ENCODE data around the gene TAF1A. TPM values are rescaled to one million over a fixed set of nuclear protein-coding genes. Genes with fewer than 3 reads are reported as not detected.
A peak's percentile ranks its signal among the peaks of the same experiment; 100 is the strongest.

Gene TAF1A
- total and polyA plus RNA-seq, 5 donors: 1.0 to 5.2 (median 3.3) TPM

GRCh38 chr1:222554177-222554576, 35.6 kb downstream of the TAF1A start:
- Histone ChIP-seq H3K4me3 (ENCODE audit: low read length) (no peak overlapping the region), H3K27me3 (ENCODE audit: control insufficient read depth, insufficient read depth) (no peaks in the 10 kb centered on the region), H3K9me3 (ENCODE audit: control insufficient read depth, low read length) (no peaks in the 10 kb centered on the region), H3K4me1 (ENCODE audit: control insufficient read depth, insufficient read depth, low read length) (no peaks in the 10 kb centered on the region), H3K27ac (ENCODE audit: low read length) (no peak overlapping the region)
- ATAC-seq (no peak), DNase-seq (no peak)
- intact Hi-C loops (cut with DNase I): no loop called here
- WGBS: 95% methylated on average over 5 of the region's 5 CpGs

GRCh38 chr1:222552882-222553281, 36.9 kb downstream of the TAF1A start:
- intact Hi-C loops (cut with DNase I): no loop called here
- ATAC-seq: peak; percentile 86 to 90

GRCh38 chr1:222547944-222548671, 41.6 kb downstream of the TAF1A start, which contains the start of gene HHIPL2:
Gene HHIPL2 (minus strand): TSS chr1:222548104. CDS start chr1:222548044, 60 bp downstream.
- DNase-seq: no peak
- WGBS: 50% methylated on average over 8 of the region's 8 CpGs
- intact Hi-C loops (cut with DNase I): no loop called here
- H3K27me3 ChIP-seq (ENCODE audit: control insufficient read depth, insufficient read depth): no peaks in the 10 kb centered on the region
- no peak within 1 kb of the TSS for H3K4me3 ChIP-seq (ENCODE audit: low read length)
- H3K9me3 ChIP-seq (ENCODE audit: control insufficient read depth, low read length): no peaks in the 10 kb centered on the region
- H3K27ac ChIP-seq (ENCODE audit: low read length): no peak within 1 kb of the TSS
- H3K4me1 ChIP-seq (ENCODE audit: control insufficient read depth, insufficient read depth, low read length): no peaks in the 10 kb centered on the region
- no peak for ATAC-seq

More at GRCh38 chr1:222552882-222553281, 36.9 kb downstream of the TAF1A start:
- 55% methylated on average over 5 of the region's 5 CpGs for WGBS
- no peak overlapping the region for H3K27ac ChIP-seq (ENCODE audit: low read length)
- H3K9me3 ChIP-seq (ENCODE audit: control insufficient read depth, low read length): no peaks in the 10 kb centered on the region
- no peak overlapping the region for H3K4me3 ChIP-seq (ENCODE audit: low read length)
- no peaks in the 10 kb centered on the region for H3K27me3 ChIP-seq (ENCODE audit: control insufficient read depth, insufficient read depth)
- H3K4me1 ChIP-seq (ENCODE audit: control insufficient read depth, insufficient read depth, low read length): no peaks in the 10 kb centered on the region
- DNase-seq: peak; percentile 67 to 73 (median 68)

- no peaks in the 10 kb centered on the region for H3K27me3 ChIP-seq (ENCODE audit: control insufficient read depth, insufficient read depth)
These were observed 42.5 kb downstream of the TAF1A start for GRCh38 chr1:222547260-222547614.

GRCh38 chr1:222546548-222547259, 43.0 kb downstream of the TAF1A start:
- Histone ChIP-seq H3K4me3 (ENCODE audit: low read length) (no peak overlapping the region), H3K27ac (ENCODE audit: low read length) (no peak overlapping the region), H3K27me3 (ENCODE audit: control insufficient read depth, insufficient read depth) (no peaks in the 10 kb centered on the region), H3K4me1 (ENCODE audit: control insufficient read depth, insufficient read depth, low read length) (no peaks in the 10 kb centered on the region), H3K9me3 (ENCODE audit: control insufficient read depth, low read length) (no peaks in the 10 kb centered on the region)
- ATAC-seq: peak; percentile 74 to 75
- 13% methylated on average over 7 of the region's 7 CpGs for WGBS
- peak in 1 of 3 donors; percentile 58 for DNase-seq
- intact Hi-C loops (cut with DNase I): no loop called here

More at GRCh38 chr1:222547260-222547614, 42.5 kb downstream of the TAF1A start:
- WGBS: 58% methylated on average over 8 of the region's 8 CpGs
- Histone ChIP-seq H3K9me3 (ENCODE audit: control insufficient read depth, low read length) (no peaks in the 10 kb centered on the region), H3K27ac (ENCODE audit: low read length) (no peak overlapping the region), H3K4me1 (ENCODE audit: control insufficient read depth, insufficient read depth, low read length) (no peaks in the 10 kb centered on the region), H3K4me3 (ENCODE audit: low read length) (no peak overlapping the region)
- DNase-seq (no peak), ATAC-seq (no peak)
- intact Hi-C loops (cut with DNase I): no loop called here

- WGBS: 60% methylated on average over 7 of the region's 7 CpGs
- Histone ChIP-seq H3K4me3 (ENCODE audit: low read length) (no peak overlapping the region), H3K4me1 (ENCODE audit: control insufficient read depth, insufficient read depth, low read length) (no peaks in the 10 kb centered on the region), H3K27me3 (ENCODE audit: control insufficient read depth, insufficient read depth) (no peaks in the 10 kb centered on the region), H3K27ac (ENCODE audit: low read length) (no peak overlapping the region), H3K9me3 (ENCODE audit: control insufficient read depth, low read length) (no peaks in the 10 kb centered on the region)
- DNase-seq: no peak
- intact Hi-C loops (cut with DNase I): no loop called here
- ATAC-seq: no peak
These were observed 43.6 kb downstream of the TAF1A start for GRCh38 chr1:222546091-222546490.

- H3K4me1 ChIP-seq (ENCODE audit: control insufficient read depth, insufficient read depth, low read length): no peaks in the 10 kb centered on the region
- 87% methylated on average over 21 of the region's 21 CpGs for WGBS
- H3K27me3 ChIP-seq (ENCODE audit: control insufficient read depth, insufficient read depth): no peaks in the 10 kb centered on the region
- intact Hi-C loops (cut with DNase I): no loop called here
- H3K4me3 ChIP-seq (ENCODE audit: low read length): no peak overlapping the region
- DNase-seq: no peak
- H3K27ac ChIP-seq (ENCODE audit: low read length): no peak overlapping the region
- H3K9me3 ChIP-seq (ENCODE audit: control insufficient read depth, low read length): no peaks in the 10 kb centered on the region
- no peak for ATAC-seq
These were observed 45.9 kb downstream of the TAF1A start for GRCh38 chr1:222543817-222544216.

GRCh38 chr1:222540598-222540995, 49.1 kb downstream of the TAF1A start:
- Histone ChIP-seq H3K4me3 (ENCODE audit: low read length) (no peak overlapping the region), H3K27ac (ENCODE audit: low read length) (no peak overlapping the region), H3K4me1 (ENCODE audit: control insufficient read depth, insufficient read depth, low read length) (no peaks in the 10 kb centered on the region), H3K27me3 (ENCODE audit: control insufficient read depth, insufficient read depth) (no peaks in the 10 kb centered on the region), H3K9me3 (ENCODE audit: control insufficient read depth, low read length) (no peaks in the 10 kb centered on the region)
- 30% methylated on average over 2 of the region's 2 CpGs for WGBS
- intact Hi-C loops (cut with DNase I): no loop called here
- DNase-seq (no peak), ATAC-seq (no peak)

- Histone ChIP-seq H3K4me1 (ENCODE audit: control insufficient read depth, insufficient read depth, low read length) (no peaks in the 10 kb centered on the region), H3K4me3 (ENCODE audit: low read length) (no peak overlapping the region), H3K9me3 (ENCODE audit: control insufficient read depth, low read length) (no peaks in the 10 kb centered on the region), H3K27me3 (ENCODE audit: control insufficient read depth, insufficient read depth) (no peaks in the 10 kb centered on the region), H3K27ac (ENCODE audit: low read length) (no peak overlapping the region)
- ATAC-seq (no peak), DNase-seq (no peak)
- intact Hi-C loops (cut with DNase I): no loop called here
- WGBS: 75% methylated on average over 16 of the region's 16 CpGs
These were observed 49.7 kb downstream of the TAF1A start for GRCh38 chr1:222539951-222540597.

- ATAC-seq: no peak
- intact Hi-C loops (cut with DNase I): no loop called here
- WGBS: 89% methylated on average over 5 of the region's 5 CpGs
- no peak overlapping the region for H3K4me3 ChIP-seq (ENCODE audit: low read length)
- DNase-seq: no peak
- no peaks in the 10 kb centered on the region for H3K4me1 ChIP-seq (ENCODE audit: control insufficient read depth, insufficient read depth, low read length)
- H3K27ac ChIP-seq (ENCODE audit: low read length): no peak overlapping the region
- H3K27me3 ChIP-seq (ENCODE audit: control insufficient read depth, insufficient read depth): no peaks in the 10 kb centered on the region
- H3K9me3 ChIP-seq (ENCODE audit: control insufficient read depth, low read length): no peaks in the 10 kb centered on the region
These were observed 54.3 kb downstream of the TAF1A start for GRCh38 chr1:222535455-222535854.

- Histone ChIP-seq H3K9me3 (ENCODE audit: control insufficient read depth, low read length) (no peaks in the 10 kb centered on the region), H3K4me3 (ENCODE audit: low read length) (no peak overlapping the region), H3K27me3 (ENCODE audit: control insufficient read depth, insufficient read depth) (no peaks in the 10 kb centered on the region), H3K4me1 (ENCODE audit: control insufficient read depth, insufficient read depth, low read length) (no peaks in the 10 kb centered on the region), H3K27ac (ENCODE audit: low read length) (no peak overlapping the region)
- ATAC-seq (no peak), DNase-seq (no peak)
- intact Hi-C loops (cut with DNase I): no loop called here
- WGBS: 68% methylated on average over 6 of the region's 6 CpGs
These were observed 58.9 kb downstream of the TAF1A start for GRCh38 chr1:222530852-222531251.

Measured in right cardiac atrium (tissue), 5 donors.